Measurements from ENCODE around the gene CREB3L4. TPM values are rescaled to one million over a fixed set of nuclear protein-coding genes. Genes with fewer than 3 reads are reported as not detected.

CREB3L4 gene
- total and polyA plus RNA-seq, 2 of the 13 experiments (the other 11 are each of a cell fraction or from before 2014, with no cell fraction given) = 9.9 to 18.7 TPM

GRCh38 chr1:153963030-153963849 lies 4.5 kb upstream of the CREB3L4 start, which contains the start of gene SLC39A1 (continued):
- TF ChIP-seq FOXK1 (CRISPR knock-in tag; IDR thresholded peaks at IDR 0.05; ENCODE audit: borderline replicate concordance, low read depth) (peak; percentile 64; the same call in 1 of the 2 replicates), TFDP2 (CRISPR knock-in tag; IDR thresholded peaks at IDR 0.05) (peak; percentile 46), RELA (CRISPR knock-in tag; IDR thresholded peaks at IDR 0.05) (no peak), ZNF281 (CRISPR knock-in tag; IDR thresholded peaks at IDR 0.05; ENCODE audit: borderline replicate concordance) (peak; percentile 95), ATF1 (CRISPR knock-in tag; IDR thresholded peaks at IDR 0.05) (peak; percentile 73; the same call in 1 of the 2 replicates), ZNF253 (CRISPR knock-in tag; IDR thresholded peaks at IDR 0.05; ENCODE audit: borderline replicate concordance) (no peak), ZBTB40 (IDR thresholded peaks at IDR 0.05) (no peak), ZBTB40 (CRISPR knock-in tag; IDR thresholded peaks at IDR 0.05) (0 out of 2 replicates have a peak, but pooled peaks have one; percentile 22), AHR (CRISPR knock-in tag; IDR thresholded peaks at IDR 0.05) (0 out of 2 replicates have a peak, but pooled peaks have one; percentile 63), ZSCAN25 (CRISPR knock-in tag; IDR thresholded peaks at IDR 0.05) (peak; percentile 16; the same call in 1 of the 2 replicates), RFX1 (IDR thresholded peaks at IDR 0.05) (no peak), PBX2 (CRISPR knock-in tag; IDR thresholded peaks at IDR 0.05) (peak; percentile 93), ZNF607 (CRISPR knock-in tag; IDR thresholded peaks at IDR 0.05; ENCODE audit: borderline replicate concordance) (peak; percentile 60; the same call in 1 of the 2 replicates)

All from HepG2 (cell line).